ENCODE measurements around the gene NELFCD.

DNA sequence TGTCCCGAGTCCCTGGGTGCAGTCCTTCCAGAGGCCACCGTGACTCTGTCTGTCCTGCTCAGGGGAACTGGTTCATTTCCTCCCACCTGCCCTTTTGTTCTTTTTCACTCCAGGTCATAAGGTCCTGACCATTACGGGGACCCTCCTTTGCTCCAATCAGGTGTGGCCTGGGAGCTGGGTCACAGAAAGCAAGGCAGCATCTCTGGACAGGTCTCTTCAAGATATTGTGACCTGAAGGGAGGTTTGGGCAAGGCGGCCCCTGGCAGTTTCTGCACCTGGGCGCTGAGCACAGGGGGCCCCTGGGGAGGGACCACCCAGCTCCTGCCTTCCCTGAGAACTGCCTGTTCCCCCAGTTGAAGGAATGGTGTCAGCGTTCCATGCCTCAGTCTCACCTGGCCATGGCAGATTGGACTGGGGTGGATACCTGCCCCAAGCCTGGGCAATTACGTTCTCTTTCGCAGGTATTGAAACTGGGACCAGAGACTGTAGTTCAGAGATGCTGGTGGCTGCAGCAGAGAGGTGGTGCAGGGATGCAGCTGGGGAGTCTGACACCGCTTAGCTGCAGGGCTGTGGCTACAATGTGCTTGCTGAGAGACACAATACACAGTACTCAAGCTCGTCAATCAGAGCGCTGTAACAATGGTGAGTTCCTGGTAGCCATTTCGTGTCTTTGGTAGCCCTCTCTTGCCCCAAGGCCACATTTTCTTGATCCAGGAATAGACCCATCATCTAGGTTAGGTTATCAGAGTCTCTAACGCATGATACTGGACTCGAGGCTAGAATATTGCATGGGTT, 15.6 kb upstream of the NELFCD start:
- TF ChIP-seq, protein P1, sequence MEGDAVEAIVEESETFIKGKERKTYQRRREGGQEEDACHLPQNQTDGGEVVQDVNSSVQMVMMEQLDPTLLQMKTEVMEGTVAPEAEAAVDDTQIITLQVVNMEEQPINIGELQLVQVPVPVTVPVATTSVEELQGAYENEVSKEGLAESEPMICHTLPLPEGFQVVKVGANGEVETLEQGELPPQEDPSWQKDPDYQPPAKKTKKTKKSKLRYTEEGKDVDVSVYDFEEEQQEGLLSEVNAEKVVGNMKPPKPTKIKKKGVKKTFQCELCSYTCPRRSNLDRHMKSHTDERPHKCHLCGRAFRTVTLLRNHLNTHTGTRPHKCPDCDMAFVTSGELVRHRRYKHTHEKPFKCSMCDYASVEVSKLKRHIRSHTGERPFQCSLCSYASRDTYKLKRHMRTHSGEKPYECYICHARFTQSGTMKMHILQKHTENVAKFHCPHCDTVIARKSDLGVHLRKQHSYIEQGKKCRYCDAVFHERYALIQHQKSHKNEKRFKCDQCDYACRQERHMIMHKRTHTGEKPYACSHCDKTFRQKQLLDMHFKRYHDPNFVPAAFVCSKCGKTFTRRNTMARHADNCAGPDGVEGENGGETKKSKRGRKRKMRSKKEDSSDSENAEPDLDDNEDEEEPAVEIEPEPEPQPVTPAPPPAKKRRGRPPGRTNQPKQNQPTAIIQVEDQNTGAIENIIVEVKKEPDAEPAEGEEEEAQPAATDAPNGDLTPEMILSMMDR (conservative IDR thresholded peaks at IDR 0.05; ENCODE audit: low read depth, low read length), result no peak
- no peak for TF ChIP-seq EZH2 (IDR thresholded peaks at IDR 0.05; ENCODE audit: borderline replicate concordance, low read depth, low read length, poor library complexity, severe bottlenecking)
